IPS-18a (cell line): Measurements from ENCODE around the gene PSME1.
"Not testable (repeated sequence)": the region's sequence is repeated elsewhere in the genome, so short reads cannot be mapped to it uniquely, and the experiment has no call there.

Experiments used
- H3K27ac ChIP-seq: one replicate; pipeline ENCODE4 v1.5.1; 2013; ENCODE audit warnings: low read length
- H3K27me3 ChIP-seq: one replicate; pipeline ENCODE4 v1.6.1; 2013; ENCODE audit warnings: mild to moderate bottlenecking, low read length; ENCODE audit not compliant: control insufficient read depth, insufficient read depth
- H3K36me3 ChIP-seq: one replicate; pipeline ENCODE4 v1.6.1; 2013; ENCODE audit warnings: low read depth, low read length; ENCODE audit not compliant: control insufficient read depth
- H3K4me1 ChIP-seq: one replicate; pipeline ENCODE4 v1.6.1; 2013; ENCODE audit warnings: low read depth, low read length; ENCODE audit not compliant: control insufficient read depth
- H3K4me3 ChIP-seq: one replicate; pipeline ENCODE4 v1.5.1; 2013; ENCODE audit warnings: low read length
- H3K9ac ChIP-seq: one replicate; pipeline ENCODE4 v1.6.1; 2013; ENCODE audit warnings: mild to moderate bottlenecking, low read length, moderate library complexity
- H3K9me3 ChIP-seq: one replicate; pipeline ENCODE4 v1.6.1; 2013; ENCODE audit warnings: low read depth, low read length; ENCODE audit not compliant: control insufficient read depth

Gene PSME1

DNA sequence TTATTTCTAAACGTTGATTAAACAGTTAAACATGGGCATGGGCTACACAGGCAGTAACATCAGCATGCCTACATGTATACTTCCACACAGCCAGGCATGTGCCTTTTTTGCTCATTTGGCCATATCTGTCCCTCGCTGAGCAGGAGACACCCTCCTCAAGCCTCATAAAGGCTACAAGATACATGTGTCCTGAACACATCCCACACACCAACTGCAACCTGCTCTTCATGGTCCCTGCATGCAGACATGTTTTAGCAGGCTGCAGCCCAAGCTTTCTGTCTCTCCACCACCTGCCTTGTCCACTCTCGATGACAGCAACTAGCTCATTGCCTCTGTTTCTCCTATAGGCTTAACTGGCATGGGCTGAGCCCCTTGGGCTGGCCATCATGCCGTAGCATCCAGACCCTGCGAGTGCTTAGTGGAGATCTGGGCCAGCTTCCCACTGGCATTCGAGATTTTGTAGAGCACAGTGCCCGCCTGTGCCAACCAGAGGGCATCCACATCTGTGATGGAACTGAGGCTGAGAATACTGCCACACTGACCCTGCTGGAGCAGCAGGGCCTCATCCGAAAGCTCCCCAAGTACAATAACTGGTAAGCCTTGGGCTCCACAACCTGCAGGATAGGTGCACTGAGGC lies 39.3 kb upstream of the PSME1 start:
- no peak overlapping the region for H3K9ac ChIP-seq

DNA sequence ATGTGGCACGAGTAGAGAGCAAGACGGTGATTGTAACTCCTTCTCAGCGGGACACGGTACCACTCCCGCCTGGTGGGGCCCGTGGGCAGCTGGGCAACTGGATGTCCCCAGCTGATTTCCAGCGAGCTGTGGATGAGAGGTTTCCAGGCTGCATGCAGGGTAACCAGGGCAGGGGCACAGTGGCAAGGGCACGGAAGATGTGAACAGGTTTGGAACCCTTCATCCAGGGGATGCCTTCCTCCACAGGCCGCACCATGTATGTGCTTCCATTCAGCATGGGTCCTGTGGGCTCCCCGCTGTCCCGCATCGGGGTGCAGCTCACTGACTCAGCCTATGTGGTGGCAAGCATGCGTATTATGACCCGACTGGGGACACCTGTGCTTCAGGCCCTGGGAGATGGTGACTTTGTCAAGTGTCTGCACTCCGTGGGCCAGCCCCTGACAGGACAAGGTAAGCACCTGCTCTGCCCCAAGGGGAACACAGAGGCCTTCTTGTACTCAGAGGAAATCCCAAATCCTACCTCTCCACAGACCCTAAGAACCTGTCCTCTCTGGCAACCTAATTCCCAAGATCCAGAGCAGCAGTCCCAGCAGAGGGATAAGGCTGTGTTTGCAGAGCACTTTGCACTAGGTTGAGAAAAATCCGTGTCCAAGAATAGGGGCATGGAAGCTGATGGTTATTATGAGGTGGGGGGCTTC lies 37.6 kb upstream of the PSME1 start:
- Histone ChIP-seq H3K9ac (no peak overlapping the region), H3K27ac (no peak overlapping the region), H3K9me3 (no peaks in the 10 kb centered on the region), H3K4me1 (peaks cover 7% of the 10 kb centered on the region), H3K27me3 (no peaks in the 10 kb centered on the region), H3K36me3 (peaks cover 44% of the 10 kb centered on the region), H3K4me3 (no peak overlapping the region)

More for the DNA sequence above, 39.3 kb upstream of the PSME1 start:
- Histone ChIP-seq H3K27ac (no peak overlapping the region), H3K4me3 (no peak overlapping the region), H3K4me1 (peaks cover 11% of the 10 kb centered on the region), H3K27me3 (no peaks in the 10 kb centered on the region), H3K9me3 (no peaks in the 10 kb centered on the region), H3K36me3 (peaks cover 35% of the 10 kb centered on the region)

DNA sequence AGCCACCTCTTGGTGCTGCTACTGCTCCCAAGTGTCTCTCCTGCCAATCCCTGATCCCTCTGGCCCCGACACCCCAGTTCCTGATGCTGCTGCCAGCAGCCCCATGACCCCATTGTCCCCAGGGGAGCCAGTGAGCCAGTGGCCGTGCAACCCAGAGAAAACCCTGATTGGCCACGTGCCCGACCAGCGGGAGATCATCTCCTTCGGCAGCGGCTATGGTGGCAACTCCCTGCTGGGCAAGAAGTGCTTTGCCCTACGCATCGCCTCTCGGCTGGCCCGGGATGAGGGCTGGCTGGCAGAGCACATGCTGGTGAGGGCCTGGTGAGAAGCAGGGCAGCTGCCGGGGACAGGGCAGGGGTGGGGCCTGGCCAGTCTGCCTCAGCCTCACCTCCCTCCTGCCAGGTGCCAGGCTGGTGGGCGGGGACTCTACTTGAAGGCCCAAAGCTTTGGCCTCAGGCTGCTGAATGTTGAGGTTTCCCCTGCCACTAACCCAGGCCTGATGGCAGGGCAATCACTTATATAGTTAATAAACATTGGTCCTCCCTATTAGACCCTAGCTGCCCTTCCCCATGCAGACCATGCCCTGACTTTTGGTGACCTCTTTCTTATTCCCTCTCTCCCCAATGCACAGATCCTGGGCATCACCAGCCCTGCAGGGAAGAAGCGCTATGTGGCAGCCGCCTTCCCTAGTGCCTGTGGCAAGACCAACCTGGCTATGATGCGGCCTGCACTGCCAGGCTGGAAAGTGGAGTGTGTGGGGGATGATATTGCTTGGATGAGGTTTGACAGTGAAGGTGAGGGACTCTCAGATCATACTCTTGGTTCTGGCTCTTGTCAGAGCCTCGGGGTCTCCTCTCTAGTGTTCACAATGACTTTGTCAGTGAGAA lies 36.8 kb upstream of the PSME1 start:
- Histone ChIP-seq H3K4me3 (no peak overlapping the region), H3K27ac (no peak overlapping the region), H3K36me3 (peaks cover 51% of the 10 kb centered on the region), H3K27me3 (no peaks in the 10 kb centered on the region), H3K4me1 (peaks cover 4% of the 10 kb centered on the region), H3K9ac (no peak overlapping the region), H3K9me3 (peaks cover 3% of the 10 kb centered on the region)

DNA sequence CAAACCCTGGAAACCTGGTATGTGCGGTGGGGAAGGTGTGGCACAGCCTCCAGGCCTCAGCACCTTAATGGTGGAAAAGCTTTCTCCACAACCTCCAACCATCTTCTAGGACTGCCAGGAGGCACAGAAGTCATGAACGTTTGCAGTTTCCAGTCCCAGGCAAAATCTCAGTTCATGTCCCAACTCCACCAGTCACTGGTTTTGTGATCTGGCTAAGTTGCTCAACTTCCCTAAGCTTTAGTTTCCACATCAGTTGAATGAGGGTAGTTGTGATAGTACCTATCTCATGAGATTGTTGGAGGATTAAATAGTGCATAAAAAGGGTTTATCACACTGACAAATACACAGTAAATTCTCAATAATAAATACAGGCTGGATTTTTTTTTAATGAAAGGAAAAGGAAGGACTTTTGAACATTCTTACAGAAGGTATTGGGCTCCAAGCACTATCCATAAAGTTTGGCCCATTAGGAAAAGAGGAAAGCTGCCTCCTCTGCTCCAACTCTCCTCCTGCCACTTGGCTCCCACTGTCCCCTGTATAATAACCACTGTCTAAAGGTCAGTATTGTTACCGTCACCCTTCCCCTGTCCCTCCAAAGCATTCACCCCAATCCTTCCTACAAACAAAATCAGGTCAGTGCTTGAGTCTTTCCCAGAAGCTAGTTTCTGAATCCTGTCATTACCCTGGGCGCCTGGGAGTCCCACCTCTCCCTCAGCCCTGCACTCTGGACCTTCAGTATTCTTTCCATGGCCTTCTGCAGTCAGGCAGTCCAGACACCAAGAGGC lies 35.6 kb upstream of the PSME1 start:
- H3K4me1 ChIP-seq: peaks cover 4% of the 10 kb centered on the region
- peaks cover 51% of the 10 kb centered on the region for H3K36me3 ChIP-seq
- peaks cover 3% of the 10 kb centered on the region for H3K9me3 ChIP-seq
- H3K4me3 ChIP-seq: no peak overlapping the region
- no peak overlapping the region for H3K9ac ChIP-seq
- H3K27me3 ChIP-seq: no peaks in the 10 kb centered on the region
- no peak overlapping the region for H3K27ac ChIP-seq

DNA sequence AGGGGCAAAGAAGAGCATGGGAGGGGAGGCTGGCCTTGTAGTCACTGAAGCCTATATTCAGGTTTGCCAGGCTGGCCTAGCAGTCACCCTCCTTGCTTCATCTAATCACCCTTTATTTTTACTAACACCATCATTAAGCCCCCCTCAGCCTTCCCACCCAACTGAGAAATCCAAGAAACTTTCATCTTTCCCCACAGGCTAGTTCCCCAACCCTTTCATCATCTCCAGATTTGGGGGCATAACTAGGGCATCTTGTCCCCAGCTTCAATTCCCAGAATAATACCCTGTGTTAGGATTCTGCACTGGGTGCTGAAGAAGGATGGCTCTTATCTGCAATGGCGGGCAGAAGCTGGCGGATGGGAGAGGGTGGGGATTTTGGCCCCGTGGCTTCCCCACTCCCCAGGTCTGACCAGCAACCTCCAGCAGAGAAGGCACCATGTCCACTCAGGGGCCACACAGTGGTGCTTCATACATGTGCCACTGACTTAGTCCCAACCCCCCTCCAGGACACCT lies 35.0 kb upstream of the PSME1 start:
- Histone ChIP-seq H3K27ac (no peak overlapping the region), H3K36me3 (peaks cover 51% of the 10 kb centered on the region)

DNA sequence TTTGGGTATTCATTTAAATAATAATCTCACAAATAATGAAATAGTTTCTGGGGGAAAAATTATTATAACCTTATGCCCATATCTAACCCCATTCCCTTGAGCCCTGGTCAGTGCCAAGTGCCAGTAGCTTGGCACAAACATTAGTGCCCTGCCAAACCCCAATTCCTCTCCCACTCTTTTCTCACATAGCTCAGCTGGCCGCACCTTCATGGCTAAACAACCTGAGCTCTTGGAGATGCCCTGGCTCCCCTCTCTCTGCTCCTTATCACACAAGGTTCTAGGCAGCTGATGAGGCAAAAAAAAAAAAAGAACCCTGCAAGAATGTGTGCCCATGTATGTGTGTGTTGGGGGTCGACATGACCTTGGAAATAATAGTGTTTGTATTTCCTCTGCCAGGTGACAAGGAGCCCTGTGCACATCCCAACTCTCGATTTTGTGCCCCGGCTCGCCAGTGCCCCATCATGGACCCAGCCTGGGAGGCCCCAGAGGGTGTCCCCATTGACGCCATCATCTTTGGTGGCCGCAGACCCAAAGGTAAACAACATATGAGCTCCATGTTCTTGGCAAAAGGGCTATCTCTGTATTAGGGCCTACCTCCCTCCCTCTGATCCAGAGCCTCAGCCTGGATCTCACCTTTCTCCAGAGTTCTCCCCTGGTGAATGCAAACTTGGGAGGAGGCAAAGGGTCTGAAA lies 33.5 kb upstream of the PSME1 start:
- Histone ChIP-seq H3K27ac (no peak overlapping the region), H3K9ac (no peak overlapping the region), H3K27me3 (no peaks in the 10 kb centered on the region), H3K4me1 (no peaks in the 10 kb centered on the region), H3K4me3 (no peak overlapping the region), H3K9me3 (peaks cover 3% of the 10 kb centered on the region), H3K36me3 (peaks cover 51% of the 10 kb centered on the region)

More for the DNA sequence above, 35.0 kb upstream of the PSME1 start:
- Histone ChIP-seq H3K4me3 (no peak overlapping the region), H3K9ac (no peak overlapping the region), H3K27me3 (no peaks in the 10 kb centered on the region), H3K4me1 (no peaks in the 10 kb centered on the region), H3K9me3 (peaks cover 3% of the 10 kb centered on the region)

DNA sequence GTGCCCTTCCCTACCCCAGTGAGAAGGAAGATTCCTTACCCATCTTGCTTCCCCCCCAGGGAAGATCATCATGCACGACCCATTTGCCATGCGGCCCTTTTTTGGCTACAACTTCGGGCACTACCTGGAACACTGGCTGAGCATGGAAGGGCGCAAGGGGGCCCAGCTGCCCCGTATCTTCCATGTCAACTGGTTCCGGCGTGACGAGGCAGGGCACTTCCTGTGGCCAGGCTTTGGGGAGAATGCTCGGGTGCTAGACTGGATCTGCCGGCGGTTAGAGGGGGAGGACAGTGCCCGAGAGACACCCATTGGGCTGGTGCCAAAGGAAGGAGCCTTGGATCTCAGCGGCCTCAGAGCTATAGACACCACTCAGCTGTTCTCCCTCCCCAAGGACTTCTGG lies 32.5 kb upstream of the PSME1 start:
- Histone ChIP-seq H3K4me3 (no peak overlapping the region), H3K27ac (no peak overlapping the region), H3K36me3 (peaks cover 44% of the 10 kb centered on the region), H3K9me3 (peaks cover 3% of the 10 kb centered on the region), H3K27me3 (no peaks in the 10 kb centered on the region), H3K9ac (no peak overlapping the region), H3K4me1 (no peaks in the 10 kb centered on the region)

DNA sequence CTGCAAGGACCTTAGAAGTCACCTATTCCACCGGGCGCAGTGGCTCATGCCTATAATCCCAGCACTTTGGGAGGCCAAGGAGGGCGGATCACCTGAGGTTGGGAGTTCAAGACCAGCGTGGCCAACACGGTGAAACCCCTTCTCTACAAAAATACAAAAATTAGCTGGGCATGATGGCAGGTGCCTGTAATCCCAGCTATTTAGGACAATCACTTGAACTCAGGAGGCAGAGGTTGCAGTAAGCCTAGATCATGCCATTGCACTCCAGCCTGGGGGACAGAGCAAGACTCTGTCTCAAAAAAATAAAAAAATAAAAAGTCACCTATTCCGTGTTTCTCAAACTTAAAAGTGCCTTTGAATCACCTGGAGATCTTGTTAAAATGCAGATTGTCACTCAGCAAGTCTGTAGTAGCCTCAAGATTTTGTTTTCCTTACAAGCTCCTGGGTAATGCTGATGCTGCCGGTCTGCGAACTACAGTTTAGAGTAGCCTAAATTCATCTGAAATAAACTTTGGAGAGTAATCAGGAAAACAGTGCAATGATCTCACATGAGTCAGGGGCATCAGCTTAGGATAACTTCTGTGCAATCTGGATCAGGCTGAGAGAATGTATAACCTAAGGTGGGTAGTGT lies 30.3 kb upstream of the PSME1 start:
- peaks cover 23% of the 10 kb centered on the region for H3K36me3 ChIP-seq
- not testable (repeated sequence) for H3K4me3 ChIP-seq, H3K9me3 ChIP-seq, H3K4me1 ChIP-seq, H3K9ac ChIP-seq, H3K27me3 ChIP-seq, H3K27ac ChIP-seq

DNA sequence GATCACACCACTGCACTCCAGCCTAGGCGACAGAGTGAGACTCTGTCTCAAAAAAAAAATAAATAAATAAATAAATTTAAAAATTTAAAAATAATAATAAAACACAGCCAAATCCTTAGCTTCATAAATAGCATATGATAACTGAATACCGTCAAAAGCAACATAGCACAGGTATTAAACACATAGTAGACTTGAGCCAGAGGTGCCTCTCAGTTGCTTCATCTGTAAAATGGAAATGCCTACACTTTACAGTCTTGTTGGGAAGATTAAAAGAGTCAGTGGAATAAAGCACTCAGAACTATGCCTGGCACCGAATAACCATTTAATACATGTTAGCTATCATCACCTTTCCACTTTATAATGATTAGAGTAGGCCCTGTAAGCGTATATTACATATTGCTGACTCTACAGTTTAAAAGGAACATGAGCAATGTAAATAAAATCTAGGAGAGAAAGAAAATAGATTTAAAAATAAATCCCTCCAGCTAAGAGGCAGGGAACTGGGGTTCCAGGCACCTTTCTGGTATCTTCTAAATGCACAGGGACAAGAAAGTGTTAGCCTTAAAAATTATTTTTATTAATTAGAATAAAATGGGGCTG lies 29.2 kb upstream of the PSME1 start:
- Histone ChIP-seq H3K4me1 (no peaks in the 10 kb centered on the region), H3K9me3 (peaks cover 3% of the 10 kb centered on the region), H3K36me3 (peaks cover 16% of the 10 kb centered on the region), H3K27me3 (no peaks in the 10 kb centered on the region), H3K9ac (no peak overlapping the region), H3K27ac (no peak overlapping the region), H3K4me3 (no peak overlapping the region)

DNA sequence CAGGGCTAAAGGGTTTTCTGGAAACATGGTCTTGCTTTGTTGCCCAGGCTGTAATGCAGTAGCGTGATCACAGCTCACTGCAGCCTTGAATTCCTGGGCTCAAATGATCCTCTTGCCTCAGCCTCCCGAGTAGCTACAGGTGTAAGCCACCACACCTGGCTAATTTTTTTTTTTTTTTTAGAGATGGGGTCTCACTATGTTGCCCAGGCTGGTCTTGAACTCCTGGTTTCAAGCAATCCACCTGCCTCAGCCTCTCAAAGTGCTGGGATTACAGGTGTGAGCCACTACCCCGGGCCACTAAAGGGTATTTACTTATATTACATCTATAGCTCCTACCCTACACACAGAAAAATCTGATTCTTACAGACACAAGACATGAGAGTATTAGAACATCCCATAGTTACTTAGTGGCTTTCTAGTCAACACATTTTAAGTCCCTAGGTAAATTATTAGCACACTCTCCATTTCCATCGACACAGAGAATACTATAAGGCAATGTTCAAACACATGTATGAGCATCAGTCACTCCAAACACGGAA lies 27.6 kb upstream of the PSME1 start:
- Histone ChIP-seq H3K9ac (no peak overlapping the region), H3K9me3 (peaks cover 3% of the 10 kb centered on the region), H3K36me3 (peaks cover 7% of the 10 kb centered on the region), H3K4me3 (no peak overlapping the region), H3K27ac (no peak overlapping the region), H3K27me3 (no peaks in the 10 kb centered on the region), H3K4me1 (no peaks in the 10 kb centered on the region)
